Activated CD4-positive, CD25-positive, alpha-beta regulatory T cell treated with anti-CD3 and anti-CD28 coated beads, Interleukin-2, amount 50 U/mL, for 72 hours (primary cell): Measurements from ENCODE around the gene PTPRN2.
"Not testable (repeated sequence)": the region's sequence is repeated elsewhere in the genome, so short reads cannot be mapped to it uniquely, and the experiment has no call there.

Experiments
- DNase-seq: peaks from one replicate; pipeline ENCODE4 v3.0.0; 2021

PTPRN2 gene

DNA sequence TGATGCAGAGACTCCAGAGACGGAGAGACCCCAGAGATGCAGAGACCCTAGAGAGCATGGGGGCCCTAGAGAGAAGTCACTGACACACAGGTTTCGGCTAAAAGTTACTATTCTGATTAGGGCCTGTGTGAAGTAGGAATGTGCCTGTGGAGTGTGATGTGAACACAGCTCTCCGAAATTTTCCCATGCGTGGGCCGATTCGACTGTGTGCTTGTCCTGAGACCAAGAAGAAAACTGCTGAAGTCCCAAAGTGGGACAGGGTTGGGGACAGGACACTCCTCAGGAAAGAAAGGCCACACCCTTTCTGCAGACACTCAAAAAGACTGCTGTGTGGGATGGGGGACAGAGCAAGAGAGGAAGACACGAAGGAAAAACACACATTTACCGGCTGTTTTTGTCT lies 533.5 kb downstream of the PTPRN2 start:
- DNase-seq = no peak

DNA sequence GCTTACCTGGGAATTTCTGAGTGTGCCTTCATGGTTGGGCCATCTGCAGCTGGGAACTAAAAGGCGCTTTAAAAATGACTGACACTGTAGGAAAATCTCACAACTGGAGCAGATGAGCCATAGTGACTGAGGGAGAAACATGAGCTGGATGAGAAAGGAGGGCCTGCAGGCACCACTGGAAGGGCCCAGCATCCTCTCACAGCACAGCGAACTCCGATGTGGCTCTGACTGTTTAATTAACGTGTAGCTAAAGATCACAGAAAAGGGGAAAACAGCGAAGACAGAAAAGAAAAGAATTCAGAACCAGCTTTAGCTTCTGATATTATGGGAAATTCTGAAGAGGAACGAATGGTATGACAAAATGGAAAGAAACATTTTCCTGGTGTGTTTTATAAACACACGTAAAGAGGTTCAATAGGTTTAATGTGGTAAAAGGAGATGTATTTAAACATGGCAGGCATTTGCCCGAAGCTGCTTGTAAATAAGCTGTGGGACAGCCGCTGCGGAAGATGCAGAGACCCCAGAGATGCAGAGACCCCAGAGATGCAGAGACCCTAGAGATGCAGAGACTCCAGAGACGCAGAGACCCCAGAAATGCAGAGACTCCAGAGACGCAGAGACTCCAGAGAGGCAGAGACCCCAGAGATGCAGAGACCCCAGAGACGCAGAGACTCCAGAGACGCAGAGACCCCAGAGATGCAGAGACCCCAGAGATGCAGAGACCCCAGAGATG lies 534.3 kb downstream of the PTPRN2 start:
- no peak for DNase-seq

DNA sequence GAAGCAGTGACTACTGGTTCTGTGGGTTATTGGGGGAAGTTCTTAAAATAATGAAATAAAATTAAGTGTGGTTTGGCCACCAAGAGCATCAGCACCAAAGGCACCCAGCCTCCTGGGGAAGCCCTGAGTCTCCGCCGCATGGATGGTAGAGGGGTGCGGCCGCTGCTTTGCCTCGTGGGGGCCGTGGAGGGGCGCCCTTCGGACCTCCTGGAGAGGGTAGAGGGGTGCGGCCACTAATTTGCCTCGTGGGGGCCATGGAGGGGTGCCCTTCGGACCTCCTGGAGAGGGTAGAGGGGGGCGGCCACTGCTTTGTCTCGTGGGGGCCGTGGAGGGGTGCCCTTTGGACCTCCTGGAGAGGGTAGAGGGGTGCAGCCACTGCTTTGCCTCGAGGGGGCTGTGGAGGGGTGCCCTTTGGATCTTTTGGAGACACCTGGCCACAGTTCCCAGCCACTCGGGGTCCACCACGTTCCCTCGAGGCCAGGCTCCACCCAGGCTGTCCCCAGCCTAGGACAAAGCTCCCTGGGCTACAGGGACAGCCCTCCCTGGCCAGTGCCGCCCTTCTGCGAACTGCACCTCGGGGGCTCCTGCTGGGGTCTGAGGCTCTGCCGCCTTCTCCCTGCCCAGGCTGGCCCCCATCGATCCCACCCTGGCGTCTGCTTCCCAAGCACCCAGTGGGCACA lies 535.1 kb downstream of the PTPRN2 start:
- no peak for DNase-seq

DNA sequence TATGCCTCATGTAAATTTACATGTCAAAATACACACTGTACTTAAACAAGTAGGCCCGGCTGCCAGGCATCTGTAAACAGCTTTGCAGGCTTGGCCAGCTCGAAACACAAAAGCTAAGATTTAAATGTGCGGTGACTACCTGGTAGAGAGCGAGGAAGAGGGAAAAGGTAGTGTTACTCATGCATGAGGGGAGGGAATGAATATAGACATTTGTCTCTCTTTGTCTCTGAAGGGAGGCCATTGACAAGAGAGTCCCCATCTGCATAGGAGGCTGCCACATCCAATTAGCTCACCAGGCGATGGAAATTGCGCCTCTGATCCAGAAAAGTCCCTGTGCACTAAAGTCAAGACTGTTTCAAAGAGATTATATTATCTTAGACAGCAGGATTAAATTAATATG lies 535.8 kb downstream of the PTPRN2 start:
- DNase-seq = no peak

DNA sequence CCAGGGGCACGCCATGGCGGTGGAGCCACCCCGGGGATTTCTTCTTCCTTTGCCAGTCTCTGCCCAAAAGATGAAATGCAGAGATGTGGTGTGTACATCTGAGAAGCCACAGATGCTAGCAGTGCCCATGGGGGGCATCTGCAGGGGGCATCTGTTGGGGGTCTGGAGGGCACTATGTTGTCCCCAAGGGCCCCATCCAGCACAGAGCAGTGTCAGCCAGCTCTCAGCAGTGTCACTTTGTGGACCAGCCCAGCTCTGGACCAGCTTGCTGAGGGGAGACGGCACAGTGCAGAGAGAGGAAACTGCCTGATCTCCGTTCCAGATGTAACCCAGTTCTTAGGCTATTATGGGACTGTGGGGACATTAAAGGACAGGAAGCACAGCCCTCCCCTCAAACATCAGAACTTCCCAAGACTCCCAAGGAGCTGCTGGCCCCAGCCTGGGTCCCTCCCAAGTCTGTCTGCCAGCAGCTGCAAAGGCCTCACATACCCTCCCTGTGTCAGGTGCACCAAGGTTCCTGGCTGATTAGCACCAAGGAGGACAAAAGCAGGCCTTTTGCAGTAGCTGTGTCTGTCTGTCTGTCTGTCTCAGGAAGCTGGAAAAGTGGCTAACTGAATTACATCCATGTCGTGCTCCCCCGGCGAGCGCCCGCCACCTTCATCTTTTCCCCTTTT lies 536.5 kb downstream of the PTPRN2 start:
- DNase-seq = no peak

DNA sequence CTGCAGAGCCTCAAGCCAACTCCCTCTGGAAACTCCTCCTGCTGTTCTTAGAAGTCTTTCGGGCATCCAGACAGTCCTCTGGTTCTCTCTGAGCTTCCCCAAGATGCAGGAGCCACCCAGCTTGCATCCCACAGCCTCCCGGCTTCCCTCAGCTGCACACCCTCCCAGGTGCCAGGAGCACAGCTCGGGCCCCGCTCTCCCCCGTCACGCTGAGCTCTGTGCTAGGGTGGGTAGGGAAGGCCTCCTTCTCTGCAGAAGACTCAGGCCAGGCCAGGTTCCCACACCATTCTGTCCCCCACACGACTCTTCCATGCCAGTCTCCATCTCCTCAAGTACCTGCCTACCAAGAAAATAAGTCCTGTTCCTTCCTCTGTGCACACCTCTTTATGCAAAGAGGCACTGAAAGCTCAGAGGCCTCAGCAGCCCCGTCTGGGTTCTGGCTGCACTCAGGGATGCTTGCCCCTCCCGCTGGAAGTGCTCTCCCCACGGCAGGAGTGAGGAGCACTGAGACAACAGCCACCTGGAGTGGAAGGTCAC lies 537.1 kb downstream of the PTPRN2 start:
- no peak for DNase-seq

DNA sequence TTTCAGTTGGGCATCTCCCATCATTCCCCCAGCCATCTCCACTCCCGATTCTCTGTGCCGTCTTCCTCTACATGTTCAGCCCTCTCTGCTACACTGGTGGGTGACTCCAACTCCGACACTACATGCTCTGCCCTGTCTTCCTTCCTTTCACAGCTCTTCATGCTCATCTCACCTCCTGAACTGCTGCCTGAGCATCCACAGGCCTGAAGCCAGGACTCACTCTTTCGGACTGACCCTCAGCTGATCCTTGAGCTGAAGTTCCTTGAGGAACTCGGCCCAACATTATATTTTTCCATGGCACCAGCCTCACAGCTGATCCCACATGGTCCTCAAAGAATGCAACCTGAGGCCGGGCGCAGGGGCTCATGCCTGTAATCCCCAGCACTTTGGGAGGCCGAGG lies 538.4 kb downstream of the PTPRN2 start:
- DNase-seq = no peak

DNA sequence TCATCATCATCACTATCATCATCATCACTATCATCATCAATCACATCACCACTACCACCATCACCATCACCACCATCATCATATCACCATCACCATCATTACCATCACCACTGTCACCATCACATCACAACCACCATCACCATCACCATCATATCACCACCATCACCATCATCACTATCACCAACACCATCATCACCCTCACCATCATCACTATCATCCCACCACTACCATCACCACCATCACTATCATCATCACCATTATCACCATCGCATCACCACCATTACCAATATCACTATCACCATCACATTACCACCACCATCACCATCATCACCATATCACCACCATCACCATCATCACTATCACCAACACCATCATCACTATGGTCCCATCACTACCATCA lies 539.1 kb downstream of the PTPRN2 start:
- no peak for DNase-seq

DNA sequence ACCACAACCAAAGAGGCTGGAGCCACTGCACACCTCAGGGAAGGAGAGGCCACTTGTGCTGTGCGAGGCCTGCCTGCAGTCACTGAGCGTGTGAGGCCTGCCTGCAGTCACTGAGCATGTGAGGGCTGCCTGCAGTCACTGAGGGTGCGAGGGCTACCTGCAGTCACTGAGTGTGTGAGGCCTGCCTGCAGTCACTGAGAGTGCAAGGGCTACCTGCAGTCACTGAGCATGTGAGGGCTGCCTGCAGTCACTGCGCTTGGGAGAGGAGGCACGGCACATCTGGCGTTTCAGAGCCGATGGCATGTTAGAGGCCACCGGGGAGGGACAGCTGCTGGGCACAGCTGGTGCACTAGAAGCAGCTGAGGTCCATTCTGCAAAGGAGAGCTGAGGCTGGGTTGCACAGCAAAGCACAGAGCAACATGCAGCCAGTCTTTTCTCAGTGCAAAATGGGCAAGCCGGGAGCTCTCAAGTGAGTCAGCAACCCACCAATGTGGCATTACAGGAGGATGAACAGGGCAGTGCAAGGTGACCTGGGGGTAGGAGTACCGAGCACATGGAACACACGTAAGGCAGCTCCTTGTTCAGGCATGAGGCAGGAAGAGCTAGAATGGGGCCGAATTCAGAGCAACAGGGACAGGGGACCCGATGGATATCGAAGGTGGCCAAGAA lies 540.1 kb downstream of the PTPRN2 start:
- DNase-seq = no peak

DNA sequence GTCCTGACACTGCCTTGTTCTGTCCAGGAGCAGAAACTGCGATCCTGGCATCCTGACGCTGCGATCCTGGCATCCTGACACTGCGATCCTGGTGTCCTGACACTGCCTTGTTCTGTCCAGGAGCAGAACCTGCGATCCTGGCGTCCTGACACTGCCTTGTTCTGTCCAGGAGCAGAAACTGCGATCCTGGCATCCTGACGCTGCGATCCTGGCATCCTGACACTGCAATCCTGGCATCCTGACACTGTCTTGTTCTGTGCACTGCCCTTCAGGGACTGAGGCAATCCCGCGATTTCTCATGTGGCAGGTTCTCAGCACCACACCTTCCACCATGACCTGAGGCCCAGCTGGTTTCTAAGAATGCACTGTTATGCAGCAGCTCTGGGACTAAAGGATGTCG lies 541.4 kb downstream of the PTPRN2 start:
- DNase-seq = not testable (repeated sequence)

DNA sequence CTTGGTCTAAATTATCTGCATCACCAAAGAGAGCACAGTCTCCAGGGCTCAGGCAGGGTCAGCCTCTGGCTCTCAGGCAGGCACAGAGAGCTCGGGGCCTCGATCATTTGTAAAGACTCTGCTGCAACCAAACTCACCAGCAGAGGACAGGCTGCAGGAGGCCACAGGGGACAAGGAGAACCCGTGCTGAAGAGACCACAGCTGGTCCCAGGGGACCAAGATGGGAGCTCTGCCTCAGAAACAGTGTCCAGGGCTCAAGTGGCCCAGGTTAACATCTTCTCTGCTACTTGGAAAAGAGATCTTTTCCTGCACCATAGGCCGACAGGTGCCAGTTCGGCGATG lies 543.2 kb downstream of the PTPRN2 start:
- DNase-seq = no peak

DNA sequence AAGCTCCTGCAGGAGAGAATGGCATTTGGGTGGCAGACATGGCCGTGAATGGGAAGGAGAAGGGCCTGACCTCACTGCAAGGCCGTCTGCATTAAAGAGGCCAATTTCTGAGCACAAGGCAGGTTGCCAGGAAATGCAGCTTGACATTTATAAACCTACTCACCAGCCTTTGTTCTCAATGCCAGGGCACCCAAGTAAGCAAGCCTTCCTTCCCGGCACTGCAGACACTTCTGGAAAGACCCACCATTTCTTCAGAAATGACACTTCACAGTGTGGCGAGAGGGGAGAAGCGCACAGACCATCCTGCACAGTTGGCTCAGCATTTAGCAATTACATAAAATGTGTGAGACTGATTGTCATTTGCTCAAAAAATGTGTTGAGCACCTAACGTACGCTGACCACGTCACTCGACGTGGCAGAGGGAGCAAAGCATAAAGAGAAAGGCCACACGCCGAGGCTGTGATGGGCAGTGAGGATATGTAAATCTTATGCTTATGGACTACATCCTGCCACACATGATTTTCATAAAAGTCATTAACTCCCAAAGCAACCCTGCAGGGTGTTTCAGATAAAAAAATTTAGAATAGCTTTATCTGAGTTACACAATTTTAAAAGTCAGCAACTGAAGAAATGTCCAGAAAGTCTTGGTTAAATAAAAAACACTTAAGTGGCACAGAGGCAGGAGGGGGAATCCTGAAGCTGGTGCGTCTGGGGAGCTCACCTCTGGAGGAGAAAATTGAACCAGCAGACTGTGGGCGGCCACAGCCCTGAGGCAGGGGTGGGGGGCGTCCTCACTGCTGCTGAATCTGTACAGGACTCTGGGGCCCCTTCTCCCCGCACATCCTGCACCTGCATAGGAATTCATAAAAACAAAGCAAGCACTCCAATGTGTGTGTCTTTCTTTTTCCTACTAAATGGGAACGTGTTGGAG lies 543.8 kb downstream of the PTPRN2 start:
- no peak for DNase-seq

DNA sequence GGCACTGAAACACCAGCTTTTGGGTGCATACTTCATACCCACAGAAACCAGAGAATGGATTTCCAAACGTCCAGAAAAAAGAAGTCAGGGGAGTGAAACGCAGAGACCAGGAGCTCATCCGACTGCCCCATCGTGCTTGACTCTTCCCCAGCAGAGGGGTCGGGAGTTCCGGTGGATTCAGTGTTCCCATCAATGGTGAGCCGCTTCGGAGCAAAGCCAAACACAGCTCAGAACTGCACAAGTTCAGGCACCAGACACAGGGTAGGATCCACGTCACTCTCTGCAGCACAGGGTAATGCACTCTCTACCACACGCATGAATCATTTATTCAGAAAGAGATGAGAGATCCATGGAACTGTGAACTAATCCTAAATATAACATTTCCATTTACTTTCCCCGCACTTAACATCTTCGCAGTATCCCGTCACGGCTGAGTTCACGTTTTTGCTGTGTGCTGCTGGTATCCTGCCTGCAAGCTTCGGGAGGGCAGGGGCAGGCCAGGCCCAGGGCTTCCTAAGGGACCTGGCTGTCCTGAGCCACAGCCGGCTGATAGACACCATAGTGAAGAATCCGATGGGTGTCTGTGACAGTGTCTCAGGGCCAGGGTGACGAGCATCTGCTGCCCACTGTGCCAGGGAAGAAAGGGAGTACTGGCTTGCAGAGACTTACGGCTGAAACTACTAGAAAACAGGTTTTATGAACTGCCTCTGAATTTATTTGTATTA lies 545.3 kb downstream of the PTPRN2 start:
- no peak for DNase-seq

DNA sequence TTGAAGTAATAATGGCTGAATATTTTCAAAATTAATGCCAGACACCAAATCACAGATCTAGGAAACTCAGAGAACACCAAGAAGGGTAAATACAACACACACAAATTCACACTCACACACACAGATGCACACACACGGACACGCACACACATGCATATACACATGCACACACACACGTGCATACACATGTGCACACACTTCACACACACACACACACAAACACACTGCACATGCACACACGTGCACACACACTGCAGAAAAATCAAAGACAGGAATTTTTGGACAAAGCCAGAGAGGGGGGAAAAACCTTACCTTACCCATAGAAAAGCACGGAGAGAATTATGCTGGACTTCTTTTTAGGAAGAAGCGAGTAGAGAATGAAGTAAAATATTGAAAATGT lies 547.4 kb downstream of the PTPRN2 start:
- no peak for DNase-seq

DNA sequence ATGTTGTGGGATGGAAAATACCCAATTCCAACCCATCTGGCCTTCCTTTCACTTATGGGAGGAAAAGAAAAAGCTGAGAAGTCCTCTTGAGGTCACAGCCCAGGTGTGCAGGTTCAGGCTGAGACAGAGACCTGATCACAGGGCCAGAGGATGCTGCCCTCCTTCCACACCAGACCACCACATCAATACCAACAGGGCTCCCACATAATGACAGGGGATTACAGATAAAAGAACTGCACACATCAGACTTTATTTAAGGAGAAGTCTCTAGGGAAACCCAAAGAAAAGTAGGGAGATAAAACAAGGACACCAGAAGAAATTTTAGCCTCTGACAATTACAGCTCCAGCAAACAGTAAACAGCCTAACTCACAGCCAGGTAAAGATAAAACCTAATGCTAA lies 548.4 kb downstream of the PTPRN2 start:
- no peak for DNase-seq

DNA sequence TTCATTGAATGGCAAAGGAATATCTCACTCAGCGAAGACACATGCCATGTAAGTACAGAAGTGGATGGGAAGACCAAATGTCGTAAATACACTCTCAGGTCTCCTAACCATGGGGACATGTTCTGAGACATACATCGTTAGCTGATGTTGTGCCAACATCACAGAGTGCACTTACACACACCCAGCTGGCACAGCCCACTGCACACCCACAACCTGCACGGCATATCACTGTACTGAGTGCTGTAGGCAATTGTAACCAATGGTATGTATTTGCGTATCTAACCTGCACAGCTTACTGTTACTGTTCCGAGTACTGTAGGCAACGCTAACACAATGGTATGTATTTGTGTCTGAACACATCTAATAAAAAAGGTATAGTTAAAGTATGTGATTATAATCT lies 550.4 kb downstream of the PTPRN2 start:
- no peak for DNase-seq

DNA sequence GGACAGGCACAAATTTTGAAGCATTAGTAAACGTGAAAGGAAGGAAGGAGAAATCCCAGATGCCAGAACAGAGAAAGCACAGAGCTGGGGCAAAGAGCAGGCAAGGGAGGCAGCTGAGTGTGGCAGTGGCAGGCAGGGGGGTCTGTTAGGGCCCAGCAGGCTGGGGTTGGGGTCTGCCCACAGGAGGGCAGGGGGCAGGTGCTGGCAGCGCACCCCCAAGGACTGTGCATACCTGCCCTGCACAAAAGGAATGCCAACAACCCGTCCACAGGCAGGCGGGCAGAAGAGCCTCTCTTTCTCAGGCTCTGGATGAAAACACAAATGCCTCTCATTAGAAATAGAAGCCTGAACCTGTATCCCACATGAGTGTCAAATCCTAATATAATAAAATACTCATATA lies 552.3 kb downstream of the PTPRN2 start:
- DNase-seq = no peak

DNA sequence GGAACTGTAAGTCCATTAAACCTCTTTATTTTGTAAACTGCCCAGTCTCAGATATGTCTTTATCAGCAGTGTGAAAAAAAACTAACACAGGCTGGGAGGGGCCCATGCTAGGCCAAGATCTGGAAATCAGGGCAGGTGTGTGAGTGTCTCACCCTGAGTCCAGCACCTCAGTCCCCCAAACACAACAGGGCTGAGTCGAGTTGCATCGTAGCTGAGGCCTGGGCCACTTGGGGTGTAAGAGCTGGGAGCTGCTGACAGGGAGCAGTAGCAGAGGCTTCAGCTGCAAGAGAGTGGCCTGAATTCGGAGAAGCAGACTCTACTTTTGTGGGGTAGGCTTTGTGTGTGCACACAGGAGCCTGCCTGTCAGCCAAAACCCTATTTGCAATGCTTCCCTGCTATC lies 553.1 kb downstream of the PTPRN2 start:
- DNase-seq = no peak

DNA sequence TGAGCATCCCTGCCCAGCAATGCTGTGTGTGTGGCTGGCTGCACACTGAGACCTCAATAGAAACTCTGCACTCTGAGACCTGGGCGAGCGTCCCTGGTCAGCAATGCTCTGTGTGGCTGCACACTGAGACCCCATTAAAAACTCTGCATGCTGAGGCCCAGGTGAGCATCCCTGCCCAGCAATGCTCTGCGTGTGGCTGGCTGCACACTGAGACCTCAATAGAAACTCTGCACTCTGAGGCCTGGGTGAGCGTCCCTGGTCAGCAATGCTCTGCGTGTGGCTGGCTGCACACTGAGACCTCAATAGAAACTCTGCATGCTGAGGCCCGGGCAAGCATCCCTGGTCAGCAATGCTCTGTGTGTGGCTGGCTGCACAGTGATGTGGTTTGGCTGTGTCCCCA lies 553.7 kb downstream of the PTPRN2 start:
- DNase-seq = not testable (repeated sequence)

DNA sequence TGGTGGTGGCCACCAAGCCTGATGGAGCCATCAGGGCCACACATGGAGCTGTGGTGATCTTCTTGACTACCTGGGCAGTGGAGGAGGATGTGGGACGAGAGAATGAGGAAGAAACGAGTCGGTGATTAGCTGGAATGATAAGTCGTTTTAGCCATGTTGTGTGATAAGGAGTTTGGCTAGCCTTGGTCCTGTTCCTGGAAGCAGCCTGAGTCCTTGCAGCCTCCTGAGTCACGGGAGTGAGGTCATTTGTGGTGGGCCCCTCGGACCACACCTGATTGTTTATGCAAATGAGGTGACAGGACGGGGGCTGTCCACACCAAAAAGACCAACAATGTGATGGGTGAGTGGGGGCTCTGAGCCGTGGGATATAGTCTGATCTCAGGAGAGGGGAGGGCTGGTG lies 554.4 kb downstream of the PTPRN2 start:
- no peak for DNase-seq

DNA sequence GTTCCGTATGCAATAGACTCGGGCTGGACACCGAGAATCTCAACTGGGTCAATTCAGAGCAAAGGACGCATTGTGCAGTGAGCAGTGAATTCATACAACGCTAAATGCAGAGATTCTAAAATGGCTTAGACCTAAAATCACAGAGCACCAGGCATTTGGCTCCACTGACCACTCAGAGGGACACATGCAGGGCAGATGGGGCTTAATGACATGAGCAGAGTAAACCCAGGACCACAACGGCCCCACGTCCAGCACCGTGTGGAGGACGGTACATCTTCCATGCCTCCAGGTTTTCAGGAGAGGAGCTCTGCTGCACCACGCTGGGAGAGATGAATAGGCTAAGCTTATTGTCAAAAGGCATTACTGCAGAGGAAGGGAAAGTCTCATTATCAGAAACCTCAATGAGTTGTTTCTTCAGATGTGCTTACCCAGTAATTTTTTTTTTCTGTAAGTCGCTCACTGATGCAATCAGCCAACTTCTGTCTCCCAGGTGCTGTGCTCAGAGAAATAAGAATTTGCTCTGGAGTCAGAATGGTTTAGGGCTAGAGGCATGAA lies 555.0 kb downstream of the PTPRN2 start:
- no peak for DNase-seq
